Ecto neural progenitor cell (in vitro differentiated cells): ENCODE data around the gene ZHX3.

Source experiments
- DNase-seq: peaks from one replicate; pipeline ENCODE4 v3.0.0-alpha.2; 2018; ENCODE audit warnings: low spot score

Gene ZHX3

GRCh38 chr20:41150664-41151063 lies 166.9 kb downstream of the ZHX3 start:
- no peak for DNase-seq

- DNase-seq = no peak
Measured at GRCh38 chr20:41148942-41149341, 168.6 kb downstream of the ZHX3 start.

GRCh38 chr20:41147767-41148191 lies 169.8 kb downstream of the ZHX3 start:
- DNase-seq = no peak

GRCh38 chr20:41145821-41146620 lies 171.5 kb downstream of the ZHX3 start:
- DNase-seq = no peak

- DNase-seq = no peak
Measured at GRCh38 chr20:41145317-41145716, 172.2 kb downstream of the ZHX3 start.

GRCh38 chr20:41143354-41143753 lies 174.2 kb downstream of the ZHX3 start:
- no peak for DNase-seq

GRCh38 chr20:41142919-41143318 lies 174.6 kb downstream of the ZHX3 start:
- no peak for DNase-seq

GRCh38 chr20:41142245-41142644 lies 175.3 kb downstream of the ZHX3 start:
- no peak for DNase-seq

GRCh38 chr20:41141153-41141815 lies 176.2 kb downstream of the ZHX3 start:
- DNase-seq = no peak

- DNase-seq = no peak
Measured at GRCh38 chr20:41140226-41141133, 177.1 kb downstream of the ZHX3 start.

GRCh38 chr20:41139227-41140093 lies 178.1 kb downstream of the ZHX3 start:
- no peak for DNase-seq

GRCh38 chr20:41138475-41139226 lies 178.9 kb downstream of the ZHX3 start:
- DNase-seq = peak; percentile 54

- DNase-seq = peak; percentile 90
Measured at GRCh38 chr20:41137614-41138474, 179.7 kb downstream of the ZHX3 start.

- peak; percentile 95 for DNase-seq
Measured at GRCh38 chr20:41136680-41137613, 180.6 kb downstream of the ZHX3 start, which contains the start of gene PLCG1. TSS of gene PLCG1 (plus strand) at chr20:41137543. CDS start at chr20:41137642, 99 bp downstream.

- no peak for DNase-seq
Measured at GRCh38 chr20:41135888-41136679, 181.4 kb downstream of the ZHX3 start.

GRCh38 chr20:41135187-41135887 lies 182.2 kb downstream of the ZHX3 start:
- peak; percentile 64 for DNase-seq
